VCaP (cell line): Measurements from ENCODE around the gene SLC39A9.
"Not testable (repeated sequence)": the region's sequence is repeated elsewhere in the genome, so short reads cannot be mapped to it uniquely, and the experiment has no call there.

Experiments
- H3K27ac ChIP-seq: fragments of 450-650 bp; 2 replicates; pipeline ENCODE4 v1.5.1; 2017
- TF ChIP-seq, protein P1 (sequence below): fragments of 450-650 bp; conservative IDR thresholded peaks from 2 replicates; pipeline ENCODE4 v1.5.1; 2017; ENCODE audit warnings: mild to moderate bottlenecking, moderate library complexity

SLC39A9 gene

DNA sequence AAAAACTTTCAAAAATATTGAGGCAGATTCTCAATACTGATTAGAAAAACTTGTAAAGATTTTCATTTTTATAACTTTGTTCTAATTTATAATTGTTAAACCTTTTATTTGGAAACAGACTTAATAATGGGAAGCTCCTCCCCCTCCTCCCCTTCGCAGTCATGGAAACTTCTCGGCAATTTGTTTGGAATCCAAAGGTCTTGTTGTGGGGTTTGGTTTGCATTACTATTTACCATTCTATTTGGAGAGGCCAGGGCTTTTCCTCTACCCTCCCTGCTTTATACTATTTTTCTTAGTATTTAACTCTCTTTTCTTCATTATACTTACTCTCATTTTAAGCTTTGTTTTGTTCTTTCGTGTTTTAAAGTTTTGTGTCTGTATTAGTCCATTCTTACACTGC is 6.0 kb downstream of the SLC39A9 start:
- no peak overlapping the region for H3K27ac ChIP-seq
- TF ChIP-seq, protein P1, sequence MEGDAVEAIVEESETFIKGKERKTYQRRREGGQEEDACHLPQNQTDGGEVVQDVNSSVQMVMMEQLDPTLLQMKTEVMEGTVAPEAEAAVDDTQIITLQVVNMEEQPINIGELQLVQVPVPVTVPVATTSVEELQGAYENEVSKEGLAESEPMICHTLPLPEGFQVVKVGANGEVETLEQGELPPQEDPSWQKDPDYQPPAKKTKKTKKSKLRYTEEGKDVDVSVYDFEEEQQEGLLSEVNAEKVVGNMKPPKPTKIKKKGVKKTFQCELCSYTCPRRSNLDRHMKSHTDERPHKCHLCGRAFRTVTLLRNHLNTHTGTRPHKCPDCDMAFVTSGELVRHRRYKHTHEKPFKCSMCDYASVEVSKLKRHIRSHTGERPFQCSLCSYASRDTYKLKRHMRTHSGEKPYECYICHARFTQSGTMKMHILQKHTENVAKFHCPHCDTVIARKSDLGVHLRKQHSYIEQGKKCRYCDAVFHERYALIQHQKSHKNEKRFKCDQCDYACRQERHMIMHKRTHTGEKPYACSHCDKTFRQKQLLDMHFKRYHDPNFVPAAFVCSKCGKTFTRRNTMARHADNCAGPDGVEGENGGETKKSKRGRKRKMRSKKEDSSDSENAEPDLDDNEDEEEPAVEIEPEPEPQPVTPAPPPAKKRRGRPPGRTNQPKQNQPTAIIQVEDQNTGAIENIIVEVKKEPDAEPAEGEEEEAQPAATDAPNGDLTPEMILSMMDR: no peak

DNA sequence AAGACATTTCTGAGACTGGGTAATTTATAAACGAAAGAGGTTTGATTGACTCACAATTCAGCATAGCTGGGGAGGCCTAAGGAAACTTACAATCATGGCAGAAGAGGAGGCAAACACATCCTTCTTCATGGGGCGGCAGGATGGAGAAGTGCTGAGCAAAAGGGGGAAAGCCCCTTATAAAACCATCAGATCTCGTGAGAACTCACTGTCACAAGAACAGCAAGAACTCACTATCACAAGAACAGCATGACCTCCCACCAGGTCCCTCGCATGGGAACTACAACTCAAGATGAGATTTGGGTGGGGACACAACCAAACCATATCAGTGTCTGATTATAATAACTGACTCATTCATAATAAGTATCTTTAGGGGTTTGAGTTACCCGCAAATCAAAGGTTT is 6.4 kb downstream of the SLC39A9 start:
- TF ChIP-seq, protein P1: no peak
- no peak overlapping the region for H3K27ac ChIP-seq

DNA sequence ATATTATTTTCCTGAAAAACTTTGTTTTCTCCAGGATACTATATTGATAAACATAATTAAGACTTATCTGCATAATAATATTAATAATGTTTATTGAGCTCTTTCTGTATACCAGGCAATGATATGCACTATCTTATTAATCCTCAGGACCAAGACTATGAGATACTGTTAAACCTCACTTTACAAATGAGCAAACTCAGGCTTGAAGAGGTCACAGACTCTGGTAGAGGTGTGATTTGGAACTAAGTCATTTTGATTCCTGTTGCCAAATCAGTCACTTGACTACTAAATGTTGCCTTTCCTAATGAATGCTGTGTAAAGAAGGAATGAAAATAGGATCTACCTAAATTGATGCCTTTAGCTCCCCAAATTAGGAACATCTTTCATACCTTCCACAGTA is 7.3 kb downstream of the SLC39A9 start:
- no peak overlapping the region for H3K27ac ChIP-seq
- TF ChIP-seq, protein P1: no peak

DNA sequence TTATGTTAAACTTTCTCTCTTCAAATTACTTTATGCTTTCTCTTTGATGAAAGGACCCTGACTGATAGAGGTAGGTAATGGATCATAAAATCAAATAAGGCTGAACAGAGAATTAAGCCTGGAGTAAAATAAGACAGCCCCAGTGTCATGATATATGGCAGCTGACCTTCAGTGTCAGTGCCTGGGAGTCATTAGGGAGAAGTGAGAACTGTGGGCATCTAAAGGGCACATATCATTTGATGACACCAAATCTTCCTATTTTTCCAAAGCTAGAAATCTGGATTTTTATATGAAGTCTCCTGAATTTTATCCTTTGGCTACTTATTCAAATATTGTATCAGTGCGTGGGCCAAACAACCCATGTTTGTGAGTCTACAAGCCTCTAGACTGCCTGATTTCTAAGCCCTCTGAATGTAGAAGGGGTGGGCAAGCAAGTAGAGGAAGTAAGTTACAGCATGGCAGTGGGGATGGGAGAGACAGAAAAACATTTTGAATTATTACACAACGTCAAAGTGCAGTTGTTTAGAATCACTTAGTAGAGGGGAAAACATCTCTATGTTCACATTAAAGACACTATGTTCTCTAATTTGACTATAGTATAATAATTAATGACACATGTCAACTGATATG is 10.0 kb downstream of the SLC39A9 start:
- no peak overlapping the region for H3K27ac ChIP-seq
- TF ChIP-seq, protein P1: no peak

DNA sequence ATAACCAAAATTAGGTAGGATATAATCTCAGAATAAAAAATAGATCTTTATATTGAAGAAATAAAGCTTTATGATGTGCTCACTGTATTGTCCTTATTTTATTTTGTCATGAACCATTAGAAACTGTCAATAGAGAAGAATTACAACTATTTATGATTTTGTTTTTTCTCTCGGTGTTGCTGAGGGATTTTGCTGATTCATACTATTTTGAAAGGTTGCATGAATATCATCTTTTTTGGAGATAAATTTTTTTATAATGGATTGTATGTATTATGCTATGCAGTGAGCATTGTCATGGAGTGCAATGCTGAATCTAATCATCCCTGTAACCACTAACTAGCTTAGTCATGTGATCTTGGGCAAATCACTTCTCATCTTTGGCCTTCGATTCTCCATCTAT is 15.0 kb downstream of the SLC39A9 start:
- TF ChIP-seq, protein P1: no peak
- no peak overlapping the region for H3K27ac ChIP-seq

DNA sequence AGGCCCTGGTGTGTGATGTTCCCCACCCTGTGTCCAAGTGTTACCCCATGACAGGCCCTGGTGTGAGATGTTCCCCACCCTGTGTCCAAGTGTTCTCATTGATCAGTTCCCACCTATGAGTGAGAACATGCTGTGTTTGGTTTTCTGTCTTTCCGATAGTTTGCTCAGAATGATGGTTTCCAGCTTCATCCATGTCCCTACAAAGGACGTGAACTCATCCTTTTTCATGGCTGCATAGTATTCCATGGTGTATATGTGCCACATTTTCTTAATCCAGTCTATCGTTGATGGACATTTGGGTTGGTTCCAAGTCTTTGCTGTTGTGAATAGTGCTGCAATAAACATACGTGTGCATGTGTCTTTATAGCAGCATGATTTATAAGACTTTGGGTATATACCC is 17.6 kb downstream of the SLC39A9 start:
- not testable (repeated sequence) for H3K27ac ChIP-seq

DNA sequence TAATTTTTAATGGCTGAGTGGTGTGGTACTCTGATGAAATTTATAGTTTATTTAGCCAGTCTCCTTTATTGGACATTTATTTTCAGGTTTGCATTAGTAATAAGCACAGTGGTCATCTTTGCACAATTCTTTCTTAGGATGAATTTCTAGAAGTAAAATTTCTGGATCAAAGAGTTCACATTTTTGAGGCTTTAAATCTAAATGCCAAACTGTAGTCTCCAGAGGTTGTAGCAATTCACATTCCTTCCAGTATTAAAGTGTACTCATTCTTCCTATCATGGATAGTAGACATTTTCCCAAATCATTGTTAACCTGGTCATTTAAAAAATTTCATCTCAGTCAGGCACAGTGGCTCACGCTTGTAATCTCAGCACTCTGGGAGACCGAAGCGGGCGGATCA is 24.8 kb downstream of the SLC39A9 start:
- no peak overlapping the region for H3K27ac ChIP-seq
- TF ChIP-seq, protein P1: no peak

DNA sequence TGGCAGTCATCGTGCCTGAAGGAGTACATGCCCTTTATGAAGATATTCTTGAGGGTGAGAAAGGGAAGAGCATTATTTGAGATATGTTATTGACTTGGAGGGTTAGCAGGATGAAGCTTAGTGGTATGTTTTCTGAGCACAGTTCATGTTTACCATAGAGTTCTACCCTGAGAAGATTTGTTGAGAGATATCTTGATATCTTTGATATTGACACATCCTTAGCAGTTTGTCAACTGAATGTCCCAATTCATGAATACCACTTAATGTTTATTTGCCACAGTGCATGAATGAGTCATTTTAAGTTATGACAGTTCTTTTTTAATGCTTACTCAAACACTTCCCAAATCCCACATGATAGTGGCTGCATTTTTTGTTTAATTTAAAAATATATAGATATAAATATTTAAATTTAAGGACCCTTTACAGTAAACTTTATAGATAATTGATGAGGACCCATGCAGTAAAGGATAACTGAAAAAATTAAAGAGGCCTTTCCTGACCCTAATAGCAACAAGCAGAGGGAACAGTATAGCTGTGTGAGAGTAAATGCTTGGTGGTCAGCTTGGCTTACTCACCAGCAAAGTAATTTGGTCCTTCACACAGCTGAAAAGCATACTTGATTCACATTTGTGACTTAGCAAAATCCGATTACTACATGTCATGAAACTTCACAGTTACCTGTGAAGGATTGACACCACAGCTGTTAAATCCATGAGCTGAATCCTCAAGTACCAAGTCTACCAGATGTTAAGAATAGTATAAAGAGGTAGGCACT is 25.8 kb downstream of the SLC39A9 start:
- no peak overlapping the region for H3K27ac ChIP-seq
- TF ChIP-seq, protein P1: no peak
